Measurements from ENCODE around the gene ABCG1. TPM values are rescaled to one million over a fixed set of nuclear protein-coding genes. Genes with fewer than 3 reads are reported as not detected.

ABCG1 gene
- total RNA-seq, 1 donor from 2014 or later = 1.9 TPM

- H3K4me3 Mint-ChIP-seq = peak overlapping the region; percentile 72
- no peaks in the 10 kb centered on the region for H3K36me3 ChIP-seq
- H3K9me3 ChIP-seq (ENCODE audit: low read depth) = no peaks in the 10 kb centered on the region
- H3K27me3 Mint-ChIP-seq (ENCODE audit: insufficient read depth, low read depth) = peaks cover 8% of the 10 kb centered on the region
- H3K79me2 ChIP-seq (ENCODE audit: low read depth) = no peaks in the 10 kb centered on the region
- no peak for TF ChIP-seq CTCF (IDR thresholded peaks at IDR 0.05)
- no peak for TF ChIP-seq EZH2phosphoT487 (IDR thresholded peaks at IDR 0.05)
- TF ChIP-seq EZH2 (IDR thresholded peaks at IDR 0.05) = no peak
- H3K4me2 ChIP-seq = no peak overlapping the region
- no peaks in the 10 kb centered on the region for H3K9me3 Mint-ChIP-seq
- no peak overlapping the region for H3K27ac ChIP-seq
- no peak overlapping the region for H2AFZ ChIP-seq (replicated peaks)
- no peak for DNase-seq (ENCODE audit: low spot score)
- H3K4me1 Mint-ChIP-seq = peaks cover 46% of the 10 kb centered on the region
- H3K4me1 ChIP-seq = peaks cover 27% of the 10 kb centered on the region
- H3F3A ChIP-seq (ENCODE audit: low read depth) = peaks cover 10% of the 10 kb centered on the region
- peaks cover 6% of the 10 kb centered on the region for H3K27me3 ChIP-seq
- H3K9ac ChIP-seq = no peak overlapping the region
- H3K36me3 Mint-ChIP-seq = no peaks in the 10 kb centered on the region
- H3K4me3 ChIP-seq = no peak overlapping the region
- no peaks in the 10 kb centered on the region for H4K20me1 ChIP-seq (ENCODE audit: low read depth)
- no peak overlapping the region for H3K27ac Mint-ChIP-seq
Measured at GRCh38 chr21:42310411-42311001, 91.6 kb downstream of the ABCG1 start.

GRCh38 chr21:42311160-42311559, 92.2 kb downstream of the ABCG1 start:
- peaks cover 8% of the 10 kb centered on the region for H3K27me3 Mint-ChIP-seq (ENCODE audit: insufficient read depth, low read depth)

GRCh38 chr21:42311816-42312625, 93.1 kb downstream of the ABCG1 start:
- Histone ChIP-seq H3K9me3 (ENCODE audit: low read depth) (no peaks in the 10 kb centered on the region), H3K9ac (no peak overlapping the region), H3F3A (ENCODE audit: low read depth) (peaks cover 15% of the 10 kb centered on the region), H3K79me2 (ENCODE audit: low read depth) (no peaks in the 10 kb centered on the region), H3K4me1 (peaks cover 36% of the 10 kb centered on the region), H4K20me1 (ENCODE audit: low read depth) (no peaks in the 10 kb centered on the region), H3K36me3 (no peaks in the 10 kb centered on the region), H3K4me3 (no peak overlapping the region), H3K4me2 (no peak overlapping the region), H3K27me3 (peaks cover 6% of the 10 kb centered on the region), H2AFZ (replicated peaks) (no peak overlapping the region), H3K27ac (no peak overlapping the region)
- Mint-ChIP-seq H3K4me1 (peaks cover 57% of the 10 kb centered on the region), H3K36me3 (no peaks in the 10 kb centered on the region), H3K4me3 (no peak overlapping the region), H3K27me3 (ENCODE audit: insufficient read depth, low read depth) (peaks cover 8% of the 10 kb centered on the region), H3K27ac (no peak overlapping the region), H3K9me3 (no peaks in the 10 kb centered on the region)
- no peak for TF ChIP-seq EZH2 (IDR thresholded peaks at IDR 0.05)
- TF ChIP-seq CTCF (IDR thresholded peaks at IDR 0.05) = no peak
- no peak for TF ChIP-seq EZH2phosphoT487 (IDR thresholded peaks at IDR 0.05)
- no peak for DNase-seq (ENCODE audit: low spot score)

More at GRCh38 chr21:42311160-42311559, 92.2 kb downstream of the ABCG1 start:
- Mint-ChIP-seq H3K27ac (no peak overlapping the region), H3K4me3 (no peak overlapping the region), H3K4me1 (peaks cover 50% of the 10 kb centered on the region), H3K36me3 (no peaks in the 10 kb centered on the region), H3K9me3 (no peaks in the 10 kb centered on the region)
- peaks cover 31% of the 10 kb centered on the region for H3K4me1 ChIP-seq
- no peak for TF ChIP-seq EZH2phosphoT487 (IDR thresholded peaks at IDR 0.05)
- no peak for TF ChIP-seq EZH2 (IDR thresholded peaks at IDR 0.05)
- DNase-seq (ENCODE audit: low spot score) = no peak
- H2AFZ ChIP-seq (replicated peaks) = no peak overlapping the region
- H3K4me2 ChIP-seq = no peak overlapping the region
- H3K27me3 ChIP-seq = peaks cover 6% of the 10 kb centered on the region
- no peaks in the 10 kb centered on the region for H4K20me1 ChIP-seq (ENCODE audit: low read depth)
- H3F3A ChIP-seq (ENCODE audit: low read depth) = peaks cover 15% of the 10 kb centered on the region
- H3K36me3 ChIP-seq = no peaks in the 10 kb centered on the region
- H3K9me3 ChIP-seq (ENCODE audit: low read depth) = no peaks in the 10 kb centered on the region
- H3K27ac ChIP-seq = no peak overlapping the region
- no peak overlapping the region for H3K9ac ChIP-seq
- no peaks in the 10 kb centered on the region for H3K79me2 ChIP-seq (ENCODE audit: low read depth)
- no peak overlapping the region for H3K4me3 ChIP-seq
